IPS DF 4.7 (cell line): ENCODE data around the gene SPATA21.
"Not testable (repeated sequence)": the region's sequence is repeated elsewhere in the genome, so short reads cannot be mapped to it uniquely, and the experiment has no call there.

ENCODE experiments used
- DNase-seq: peaks from one replicate; pipeline ENCODE4 v3.0.0-alpha.2; 2013; ENCODE audit warnings: low spot score; ENCODE audit errors: extremely low read depth

Gene SPATA21, protein sequence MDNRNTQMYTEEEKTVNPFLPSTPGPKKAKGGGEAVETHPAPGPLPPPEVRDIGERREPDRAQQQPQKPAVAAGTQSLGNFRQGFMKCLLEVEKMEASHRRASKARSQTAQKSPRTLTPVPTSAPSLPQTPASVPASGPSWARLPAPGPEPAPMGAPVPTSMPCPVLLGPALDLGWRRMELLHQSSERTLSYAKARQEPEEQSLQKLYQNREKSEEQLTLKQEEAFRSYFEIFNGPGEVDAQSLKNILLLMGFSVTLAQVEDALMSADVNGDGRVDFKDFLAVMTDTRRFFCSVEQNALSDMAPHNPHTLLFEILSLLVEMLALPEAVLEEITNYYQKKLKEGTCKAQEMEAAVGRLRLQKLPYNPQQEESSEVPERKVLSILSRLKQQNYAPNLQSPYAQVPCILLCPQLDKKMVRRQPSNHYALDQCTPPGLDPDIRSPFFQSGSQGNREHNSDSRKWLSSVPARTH

GRCh38 chr1:16436946-16437474 lies at the start of gene SPATA21:
Gene SPATA21 (minus strand): TSS chr1:16437424. CDS start chr1:16431371, 6,053 bp downstream.
- no peak for DNase-seq

DNA sequence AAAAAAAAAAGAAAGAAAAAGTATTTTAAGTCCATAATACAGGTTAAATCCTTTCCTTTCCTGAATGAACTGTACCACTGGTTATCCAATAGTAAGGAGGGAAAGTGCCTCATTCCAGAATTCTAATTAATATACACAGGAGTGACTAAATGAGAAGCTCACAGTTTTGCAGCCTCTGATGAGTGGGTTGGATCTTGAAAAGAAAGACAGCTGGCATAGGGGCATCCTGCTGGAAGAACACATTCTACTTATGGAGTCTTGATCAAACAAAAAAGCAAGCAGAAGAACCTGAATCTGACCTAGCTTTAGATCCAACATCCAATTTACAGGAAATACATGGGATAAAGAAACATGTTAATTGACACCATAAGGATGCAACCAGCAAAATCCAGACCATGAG lies 49.8 kb upstream of the SPATA21 start:
- DNase-seq: not testable (repeated sequence)

GRCh38 chr1:16486316-16486715 lies 49.1 kb upstream of the SPATA21 start:
- not testable (repeated sequence) for DNase-seq

GRCh38 chr1:16484931-16485330 lies 47.7 kb upstream of the SPATA21 start:
- no peak for DNase-seq

GRCh38 chr1:16484501-16484835 lies 47.2 kb upstream of the SPATA21 start:
- no peak for DNase-seq

DNA sequence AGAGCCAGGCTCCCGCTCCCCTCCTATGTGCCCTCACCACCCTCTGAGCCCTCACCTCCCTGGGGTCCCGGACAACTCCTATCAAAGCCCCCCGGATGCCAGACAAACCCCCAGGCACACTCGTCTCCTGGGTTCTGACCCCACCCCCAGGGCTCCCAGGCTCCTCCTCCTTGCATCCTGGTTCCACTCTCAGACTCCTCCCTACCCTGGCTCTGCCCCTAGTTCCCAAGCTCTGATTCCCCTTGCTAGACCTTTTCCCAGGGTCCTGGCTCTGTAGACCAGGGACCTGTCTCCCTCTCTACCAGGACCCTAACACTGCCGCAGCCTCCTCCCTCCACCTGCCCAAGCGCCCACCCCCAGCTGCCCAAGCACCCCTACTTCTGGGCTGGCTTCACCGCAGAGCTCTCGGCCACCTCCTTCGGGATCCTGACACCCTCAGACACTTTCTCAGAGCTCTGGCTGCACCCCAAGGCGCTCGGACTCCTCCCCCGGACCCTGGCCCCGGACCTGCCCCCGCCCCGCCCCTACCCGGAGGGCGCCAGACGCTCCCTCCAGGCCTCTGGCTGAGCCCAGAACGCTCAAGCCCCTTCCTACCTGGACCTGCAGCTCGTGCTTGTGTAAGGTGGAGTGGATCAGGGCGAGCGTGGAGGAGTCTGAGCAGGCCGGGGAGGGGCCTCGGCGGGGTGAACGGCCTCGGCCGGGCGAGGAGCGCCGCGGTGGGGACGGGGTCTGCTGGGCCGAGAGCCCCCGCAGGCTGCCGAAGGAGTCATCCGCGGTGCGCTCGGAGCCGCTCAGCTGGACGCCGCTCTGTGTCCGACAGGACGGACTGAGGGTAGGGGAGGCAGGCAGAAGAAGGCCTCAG lies 46.6 kb upstream of the SPATA21 start:
- not testable (repeated sequence) for DNase-seq

DNA sequence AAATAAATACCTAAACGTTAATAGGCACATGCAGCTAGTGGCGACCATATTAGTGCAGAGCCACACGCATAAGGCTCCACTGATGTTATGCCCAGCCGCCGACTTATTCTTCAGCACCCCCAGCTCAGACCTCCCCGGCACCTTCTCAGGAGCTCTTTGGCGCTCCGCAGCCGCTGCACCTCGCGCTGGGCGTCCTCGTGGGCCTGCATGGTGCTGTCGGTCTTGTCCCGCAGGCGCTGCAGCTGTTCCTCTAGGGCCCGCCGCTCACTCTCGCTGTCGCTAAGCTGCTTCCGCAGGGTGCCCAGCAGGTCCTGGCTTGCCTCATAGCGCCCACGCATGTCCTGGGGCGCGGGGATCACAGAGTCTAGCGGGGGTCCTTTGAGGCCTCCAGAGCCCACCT lies 45.9 kb upstream of the SPATA21 start:
- not testable (repeated sequence) for DNase-seq

GRCh38 chr1:16478091-16478490 lies 40.9 kb upstream of the SPATA21 start:
- no peak for DNase-seq

GRCh38 chr1:16475771-16476770 lies 38.8 kb upstream of the SPATA21 start:
- not testable (repeated sequence) for DNase-seq

DNA sequence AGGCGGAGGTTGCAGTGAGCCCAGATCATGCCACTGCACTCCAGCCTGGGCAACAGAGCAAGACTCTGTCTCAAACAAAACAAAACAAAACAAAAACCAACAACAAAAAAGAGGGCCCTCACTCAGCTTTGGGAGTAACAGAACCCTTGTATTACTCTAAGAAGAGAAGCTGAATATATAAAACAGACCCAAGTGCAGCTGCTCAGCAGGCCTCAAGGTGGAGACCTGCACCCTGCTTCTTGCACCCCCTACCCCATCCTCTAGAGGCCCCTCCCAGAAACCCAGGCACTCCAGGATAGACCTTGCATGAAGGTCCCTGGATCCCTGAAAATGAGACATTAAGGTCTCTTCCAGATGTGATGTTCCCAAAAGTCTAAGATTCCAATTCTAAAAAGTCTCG lies 37.7 kb upstream of the SPATA21 start:
- not testable (repeated sequence) for DNase-seq

- no peak for DNase-seq
Measured at GRCh38 chr1:16474166-16474800, 37.1 kb upstream of the SPATA21 start.

GRCh38 chr1:16468558-16468957 lies 31.3 kb upstream of the SPATA21 start:
- DNase-seq: no peak

GRCh38 chr1:16464917-16465625 lies 27.8 kb upstream of the SPATA21 start:
- DNase-seq: no peak

GRCh38 chr1:16462773-16463330 lies 25.6 kb upstream of the SPATA21 start:
- DNase-seq: no peak

DNA sequence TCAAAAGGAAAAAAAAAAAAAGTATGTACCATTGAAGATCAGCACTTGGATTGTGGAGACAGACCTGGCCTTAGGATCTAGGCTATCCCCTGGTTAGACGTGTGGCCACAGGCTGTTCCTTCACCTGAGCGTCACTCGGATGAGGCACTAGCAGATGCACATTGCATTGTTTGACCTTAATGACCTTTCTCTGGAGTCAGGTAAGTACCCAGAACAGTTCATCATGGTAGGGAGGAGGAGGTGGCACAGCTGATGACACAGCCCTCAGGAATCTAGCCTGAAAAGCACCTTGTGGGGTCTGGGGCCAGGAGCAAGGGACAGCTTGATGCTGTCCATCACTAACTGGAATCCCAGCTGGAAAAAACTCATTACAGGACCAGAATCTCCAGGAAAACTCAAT lies 24.5 kb upstream of the SPATA21 start:
- DNase-seq: no peak

GRCh38 chr1:16459352-16459925 lies 22.2 kb upstream of the SPATA21 start:
- DNase-seq: no peak

DNA sequence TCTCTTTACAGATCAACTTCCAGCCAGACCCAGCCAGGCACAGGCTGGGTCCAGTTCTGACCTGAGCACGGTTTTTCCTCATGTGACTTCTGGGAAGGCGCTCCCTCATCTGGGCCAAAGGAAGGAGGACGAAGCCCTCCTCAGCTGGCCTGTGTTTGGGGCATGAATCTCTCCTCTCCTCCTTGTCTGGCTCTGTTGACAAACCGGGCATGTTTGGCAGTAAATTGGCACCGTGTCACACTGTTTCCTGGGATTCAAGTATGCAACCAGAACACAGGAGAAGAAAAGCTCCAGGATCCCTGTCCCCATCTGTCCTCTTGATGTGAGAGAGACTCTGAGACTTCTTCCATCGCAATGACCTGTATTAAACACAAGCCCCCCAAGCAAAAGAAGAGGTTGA lies 21.6 kb upstream of the SPATA21 start:
- DNase-seq: no peak

DNA sequence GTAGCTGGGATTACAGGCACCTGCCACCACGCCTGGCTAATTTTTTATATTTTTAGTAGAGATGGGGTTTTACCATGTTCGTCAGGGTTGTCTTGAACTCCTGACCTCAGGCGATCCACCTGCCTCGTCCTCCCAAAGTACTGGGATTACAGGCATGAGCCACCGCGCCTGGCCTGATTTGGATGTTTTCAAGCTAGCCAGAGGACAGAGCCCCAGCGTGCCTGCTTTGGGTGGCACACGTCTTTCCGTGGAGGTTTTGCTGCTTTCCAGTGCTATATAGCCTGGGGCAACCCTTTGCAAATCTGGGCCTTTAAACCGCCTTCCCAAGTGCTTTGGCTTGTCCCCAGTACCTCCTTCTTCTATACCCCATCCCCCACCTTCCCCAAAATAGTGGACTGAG lies 18.9 kb upstream of the SPATA21 start:
- DNase-seq: not testable (repeated sequence)

- DNase-seq: not testable (repeated sequence)
Measured at GRCh38 chr1:16454909-16455308, 17.7 kb upstream of the SPATA21 start.
